ENCODE measurements around the gene PPP1R12B.
"Not testable (repeated sequence)": the region's sequence is repeated elsewhere in the genome, so short reads cannot be mapped to it uniquely, and the experiment has no call there.

PPP1R12B gene

GRCh38 chr1:202471246-202471645 lies 122.7 kb downstream of the PPP1R12B start:
- Histone ChIP-seq H2AFZ (no peak overlapping the region), H3K4me1 (peaks cover 10% of the 10 kb centered on the region), H3K27ac (no peak overlapping the region), H3K79me2 (no peaks in the 10 kb centered on the region), H3K9ac (no peak overlapping the region), H3K27me3 (ENCODE audit: control insufficient read depth, insufficient read depth, low read length) (no peaks in the 10 kb centered on the region), H3K36me3 (ENCODE audit: control insufficient read depth, insufficient read depth, low read length) (no peaks in the 10 kb centered on the region), H3K4me3 (ENCODE audit: low read depth, low read length) (no peak overlapping the region), H3K9me3 (ENCODE audit: control insufficient read depth, low read length) (no peaks in the 10 kb centered on the region), H3K4me2 (ENCODE audit: low read length) (no peak overlapping the region)
- TF ChIP-seq CTCF (IDR thresholded peaks at IDR 0.05): no peak

- not testable (repeated sequence) for H3K4me2 ChIP-seq (ENCODE audit: low read length); H3K36me3 ChIP-seq (ENCODE audit: control insufficient read depth, insufficient read depth, low read length); H3K9me3 ChIP-seq (ENCODE audit: control insufficient read depth, low read length); H3K79me2 ChIP-seq; H3K4me3 ChIP-seq (ENCODE audit: low read depth, low read length); H3K27me3 ChIP-seq (ENCODE audit: control insufficient read depth, insufficient read depth, low read length); H3K9ac ChIP-seq
- peak overlapping the region; percentile 17 for H2AFZ ChIP-seq
- peak overlapping the region; percentile 61 for H3K27ac ChIP-seq
- peaks cover 10% of the 10 kb centered on the region for H3K4me1 ChIP-seq
Observed at GRCh38 chr1:202472347-202473124, 124.0 kb downstream of the PPP1R12B start.

GRCh38 chr1:202473266-202474045 lies 125.0 kb downstream of the PPP1R12B start:
- H3K4me2 ChIP-seq (ENCODE audit: low read length); H3K36me3 ChIP-seq (ENCODE audit: control insufficient read depth, insufficient read depth, low read length); H3K9me3 ChIP-seq (ENCODE audit: control insufficient read depth, low read length); H3K79me2 ChIP-seq; H3K4me3 ChIP-seq (ENCODE audit: low read depth, low read length); H3K9ac ChIP-seq; H3K27me3 ChIP-seq (ENCODE audit: control insufficient read depth, insufficient read depth, low read length); H2AFZ ChIP-seq: not testable (repeated sequence)
- Histone ChIP-seq H3K27ac (peak overlapping the region; percentile 61), H3K4me1 (peaks cover 10% of the 10 kb centered on the region)

GRCh38 chr1:202479661-202480060 lies 131.2 kb downstream of the PPP1R12B start:
- H2AFZ ChIP-seq: not testable (repeated sequence)

GRCh38 chr1:202480640-202481039 lies 132.1 kb downstream of the PPP1R12B start:
- not testable (repeated sequence) for H3K9me3 ChIP-seq (ENCODE audit: control insufficient read depth, low read length); H3K79me2 ChIP-seq; H3K9ac ChIP-seq; H3K4me2 ChIP-seq (ENCODE audit: low read length); H2AFZ ChIP-seq; H3K4me1 ChIP-seq; H3K27ac ChIP-seq; H3K36me3 ChIP-seq (ENCODE audit: control insufficient read depth, insufficient read depth, low read length); H3K4me3 ChIP-seq (ENCODE audit: low read depth, low read length); H3K27me3 ChIP-seq (ENCODE audit: control insufficient read depth, insufficient read depth, low read length)

More at GRCh38 chr1:202479661-202480060, 131.2 kb downstream of the PPP1R12B start:
- not testable (repeated sequence) for H3K9ac ChIP-seq; H3K9me3 ChIP-seq (ENCODE audit: control insufficient read depth, low read length); H3K4me3 ChIP-seq (ENCODE audit: low read depth, low read length); H3K36me3 ChIP-seq (ENCODE audit: control insufficient read depth, insufficient read depth, low read length); H3K4me1 ChIP-seq; H3K79me2 ChIP-seq; H3K27ac ChIP-seq; H3K27me3 ChIP-seq (ENCODE audit: control insufficient read depth, insufficient read depth, low read length); H3K4me2 ChIP-seq (ENCODE audit: low read length)

GRCh38 chr1:202483362-202483761 lies 134.9 kb downstream of the PPP1R12B start:
- not testable (repeated sequence) for H3K79me2 ChIP-seq; H3K4me1 ChIP-seq; H2AFZ ChIP-seq; H3K4me2 ChIP-seq (ENCODE audit: low read length); H3K27me3 ChIP-seq (ENCODE audit: control insufficient read depth, insufficient read depth, low read length); H3K36me3 ChIP-seq (ENCODE audit: control insufficient read depth, insufficient read depth, low read length); H3K9me3 ChIP-seq (ENCODE audit: control insufficient read depth, low read length); H3K27ac ChIP-seq; H3K9ac ChIP-seq; H3K4me3 ChIP-seq (ENCODE audit: low read depth, low read length)

GRCh38 chr1:202484032-202484431 lies 135.5 kb downstream of the PPP1R12B start:
- not testable (repeated sequence) for H3K4me2 ChIP-seq (ENCODE audit: low read length); H3K9me3 ChIP-seq (ENCODE audit: control insufficient read depth, low read length); H3K4me1 ChIP-seq; H3K27ac ChIP-seq; H3K9ac ChIP-seq; H3K36me3 ChIP-seq (ENCODE audit: control insufficient read depth, insufficient read depth, low read length); H2AFZ ChIP-seq; H3K4me3 ChIP-seq (ENCODE audit: low read depth, low read length); H3K27me3 ChIP-seq (ENCODE audit: control insufficient read depth, insufficient read depth, low read length); H3K79me2 ChIP-seq

GRCh38 chr1:202484820-202485219 lies 136.3 kb downstream of the PPP1R12B start:
- not testable (repeated sequence) for H3K27me3 ChIP-seq (ENCODE audit: control insufficient read depth, insufficient read depth, low read length); H3K36me3 ChIP-seq (ENCODE audit: control insufficient read depth, insufficient read depth, low read length); H3K27ac ChIP-seq; H3K9ac ChIP-seq; H3K79me2 ChIP-seq; H3K9me3 ChIP-seq (ENCODE audit: control insufficient read depth, low read length); H3K4me1 ChIP-seq; H2AFZ ChIP-seq; H3K4me3 ChIP-seq (ENCODE audit: low read depth, low read length); H3K4me2 ChIP-seq (ENCODE audit: low read length)

GRCh38 chr1:202488178-202488649 lies 139.7 kb downstream of the PPP1R12B start:
- not testable (repeated sequence) for H3K4me3 ChIP-seq (ENCODE audit: low read depth, low read length); H3K4me2 ChIP-seq (ENCODE audit: low read length); H3K27me3 ChIP-seq (ENCODE audit: control insufficient read depth, insufficient read depth, low read length); H3K9me3 ChIP-seq (ENCODE audit: control insufficient read depth, low read length); H3K4me1 ChIP-seq; H3K9ac ChIP-seq; H3K27ac ChIP-seq; H2AFZ ChIP-seq; H3K36me3 ChIP-seq (ENCODE audit: control insufficient read depth, insufficient read depth, low read length); H3K79me2 ChIP-seq

- H3K9me3 ChIP-seq (ENCODE audit: control insufficient read depth, low read length); H3K4me2 ChIP-seq (ENCODE audit: low read length); H3K79me2 ChIP-seq: not testable (repeated sequence)
Observed at GRCh38 chr1:202489101-202489500, 140.6 kb downstream of the PPP1R12B start.

More at GRCh38 chr1:202489101-202489500, 140.6 kb downstream of the PPP1R12B start:
- not testable (repeated sequence) for H3K4me1 ChIP-seq; H3K9ac ChIP-seq; H2AFZ ChIP-seq; H3K27me3 ChIP-seq (ENCODE audit: control insufficient read depth, insufficient read depth, low read length); H3K36me3 ChIP-seq (ENCODE audit: control insufficient read depth, insufficient read depth, low read length); H3K27ac ChIP-seq; H3K4me3 ChIP-seq (ENCODE audit: low read depth, low read length)

Data from parathyroid adenoma (tissue), 2 donors.